ENCODE measurements around the gene PRSS22.

- TF ChIP-seq, protein P1, sequence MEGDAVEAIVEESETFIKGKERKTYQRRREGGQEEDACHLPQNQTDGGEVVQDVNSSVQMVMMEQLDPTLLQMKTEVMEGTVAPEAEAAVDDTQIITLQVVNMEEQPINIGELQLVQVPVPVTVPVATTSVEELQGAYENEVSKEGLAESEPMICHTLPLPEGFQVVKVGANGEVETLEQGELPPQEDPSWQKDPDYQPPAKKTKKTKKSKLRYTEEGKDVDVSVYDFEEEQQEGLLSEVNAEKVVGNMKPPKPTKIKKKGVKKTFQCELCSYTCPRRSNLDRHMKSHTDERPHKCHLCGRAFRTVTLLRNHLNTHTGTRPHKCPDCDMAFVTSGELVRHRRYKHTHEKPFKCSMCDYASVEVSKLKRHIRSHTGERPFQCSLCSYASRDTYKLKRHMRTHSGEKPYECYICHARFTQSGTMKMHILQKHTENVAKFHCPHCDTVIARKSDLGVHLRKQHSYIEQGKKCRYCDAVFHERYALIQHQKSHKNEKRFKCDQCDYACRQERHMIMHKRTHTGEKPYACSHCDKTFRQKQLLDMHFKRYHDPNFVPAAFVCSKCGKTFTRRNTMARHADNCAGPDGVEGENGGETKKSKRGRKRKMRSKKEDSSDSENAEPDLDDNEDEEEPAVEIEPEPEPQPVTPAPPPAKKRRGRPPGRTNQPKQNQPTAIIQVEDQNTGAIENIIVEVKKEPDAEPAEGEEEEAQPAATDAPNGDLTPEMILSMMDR (IDR thresholded peaks at IDR 0.05; ENCODE audit: borderline replicate concordance, extremely low read depth, low read length, poor library complexity, severe bottlenecking) = no peak
- TF ChIP-seq EZH2 (IDR thresholded peaks at IDR 0.05; ENCODE audit: borderline replicate concordance, low read depth, low read length, severe bottlenecking) = no peak
These were observed 18.1 kb downstream of the PRSS22 start for GRCh38 chr16:2839650-2840450.

Data from DND-41 (cell line).